Activated naive CD8-positive, alpha-beta T cell (primary cell): ENCODE data around the gene BLZF1.
"Not testable (repeated sequence)": the region's sequence is repeated elsewhere in the genome, so short reads cannot be mapped to it uniquely, and the experiment has no call there.

ENCODE experiments used
- H3K27ac Mint-ChIP-seq: one replicate; pipeline ENCODE4 v1.8.0; 2021; ENCODE audit warnings: mixed read lengths
- H3K27me3 Mint-ChIP-seq: one replicate; pipeline ENCODE4 v1.8.0; 2021; ENCODE audit warnings: mixed read lengths
- H3K36me3 Mint-ChIP-seq: one replicate; pipeline ENCODE4 v1.8.0; 2021; ENCODE audit warnings: mixed read lengths
- H3K4me1 Mint-ChIP-seq: one replicate; pipeline ENCODE4 v1.8.0; 2021; ENCODE audit warnings: low read depth, mixed read lengths
- H3K4me3 Mint-ChIP-seq: one replicate; pipeline ENCODE4 v1.8.0; 2021; ENCODE audit warnings: mild to moderate bottlenecking, mixed read lengths
- H3K9me3 Mint-ChIP-seq: one replicate; pipeline ENCODE4 v1.8.0; 2021; ENCODE audit warnings: low read depth, mixed read lengths

BLZF1 gene

DNA sequence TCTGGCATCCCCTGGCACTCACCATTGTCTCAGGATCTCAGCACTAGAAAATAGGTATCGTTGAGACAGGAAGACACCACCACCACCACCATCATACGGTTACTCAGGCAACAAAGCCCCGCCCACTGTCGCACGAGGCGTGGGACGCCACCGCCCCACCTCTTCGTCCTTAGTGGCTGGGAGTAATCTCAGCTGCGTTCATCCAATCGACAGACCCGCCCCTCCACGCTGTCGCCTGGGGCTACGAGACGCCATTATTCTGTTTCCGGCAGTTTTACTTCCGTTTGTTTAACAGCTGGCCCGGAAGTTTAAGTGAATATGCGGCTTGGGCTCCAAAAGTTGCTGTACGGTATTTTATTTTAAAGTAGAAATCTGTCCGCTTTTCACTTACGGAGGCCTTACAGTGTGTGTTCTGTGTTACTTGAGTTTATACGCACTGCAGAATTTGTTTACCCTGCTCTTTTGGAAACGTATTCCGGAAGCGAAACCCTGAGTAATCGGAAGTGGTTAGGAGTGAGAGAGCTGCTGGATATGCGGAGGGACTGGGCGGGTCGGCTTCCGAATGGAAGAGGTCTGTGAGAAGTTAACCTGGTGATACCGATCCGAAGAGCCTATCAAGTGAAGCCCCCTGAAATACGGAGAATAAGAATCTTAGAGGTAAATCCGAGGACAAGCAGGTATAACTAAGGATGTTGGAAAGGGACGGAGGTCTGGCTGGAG lies at the start of gene BLZF1, which contains the start of gene NME7:
Gene BLZF1, plus strand, starts transcription at position 510 of the 720 bp plus-strand sequence. CDS start 1,328 bp downstream, outside the sequence.
Gene NME7, minus strand, starts transcription at position 112 of the 720 bp plus-strand sequence. Its CDS starts 87 bp downstream, at position 25.
- H3K27ac Mint-ChIP-seq: no peak within 1 kb of the TSS
- H3K4me1 Mint-ChIP-seq: peaks cover 43% of the 10 kb centered on the region
- H3K36me3 Mint-ChIP-seq: peaks cover 6% of the 10 kb centered on the region
- no peak within 1 kb of the TSS for H3K4me3 Mint-ChIP-seq
- H3K27me3 Mint-ChIP-seq: no peaks in the 10 kb centered on the region
- peaks cover 4% of the 10 kb centered on the region for H3K9me3 Mint-ChIP-seq

DNA sequence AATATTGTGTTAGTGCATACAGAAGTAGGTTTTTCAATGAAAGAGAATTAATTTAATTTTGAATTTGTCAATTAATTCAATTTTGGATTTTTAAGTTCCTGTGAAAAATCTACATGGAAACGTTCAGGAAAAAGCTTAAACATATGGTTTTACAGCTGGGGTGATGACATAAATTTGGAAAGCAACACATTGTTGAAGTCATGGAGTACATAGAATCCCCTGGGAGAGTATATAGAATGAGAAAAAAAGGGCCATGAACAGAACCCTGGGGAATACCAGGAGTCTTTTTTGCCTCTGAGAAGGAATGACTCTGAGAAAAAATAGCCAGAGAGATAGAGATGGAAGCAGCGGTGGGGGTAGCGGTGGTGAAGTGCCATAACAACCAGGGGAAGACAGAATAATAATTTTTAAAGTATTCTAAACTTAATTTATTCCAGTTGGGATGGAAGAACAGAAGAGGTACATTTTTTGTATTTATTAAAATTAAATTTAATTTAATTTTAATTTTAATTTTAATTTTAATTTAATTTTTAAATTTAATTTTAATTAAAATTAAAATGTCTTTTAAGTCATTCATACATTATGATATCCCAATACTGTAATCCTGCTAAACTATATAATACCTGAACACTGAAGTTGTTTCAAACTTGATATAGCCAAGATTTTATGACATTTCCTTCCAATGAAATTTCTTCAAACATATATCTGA lies 49.3 kb upstream of the BLZF1 start:
- H3K4me1 Mint-ChIP-seq: no peaks in the 10 kb centered on the region
- no peak overlapping the region for H3K27ac Mint-ChIP-seq
- no peak overlapping the region for H3K4me3 Mint-ChIP-seq
- peaks cover 20% of the 10 kb centered on the region for H3K36me3 Mint-ChIP-seq
- no peaks in the 10 kb centered on the region for H3K9me3 Mint-ChIP-seq
- H3K27me3 Mint-ChIP-seq: no peaks in the 10 kb centered on the region

GRCh38 chr1:169321539-169321938 lies 46.5 kb upstream of the BLZF1 start:
- H3K9me3 Mint-ChIP-seq: no peaks in the 10 kb centered on the region
- peaks cover 6% of the 10 kb centered on the region for H3K4me1 Mint-ChIP-seq
- H3K27me3 Mint-ChIP-seq: no peaks in the 10 kb centered on the region
- H3K27ac Mint-ChIP-seq: no peak overlapping the region
- peaks cover 22% of the 10 kb centered on the region for H3K36me3 Mint-ChIP-seq
- H3K4me3 Mint-ChIP-seq: no peak overlapping the region

GRCh38 chr1:169322138-169322537 lies 45.9 kb upstream of the BLZF1 start:
- Mint-ChIP-seq H3K4me1 (peaks cover 12% of the 10 kb centered on the region), H3K9me3 (no peaks in the 10 kb centered on the region), H3K27me3 (no peaks in the 10 kb centered on the region), H3K4me3 (no peak overlapping the region), H3K36me3 (peaks cover 22% of the 10 kb centered on the region), H3K27ac (no peak overlapping the region)

DNA sequence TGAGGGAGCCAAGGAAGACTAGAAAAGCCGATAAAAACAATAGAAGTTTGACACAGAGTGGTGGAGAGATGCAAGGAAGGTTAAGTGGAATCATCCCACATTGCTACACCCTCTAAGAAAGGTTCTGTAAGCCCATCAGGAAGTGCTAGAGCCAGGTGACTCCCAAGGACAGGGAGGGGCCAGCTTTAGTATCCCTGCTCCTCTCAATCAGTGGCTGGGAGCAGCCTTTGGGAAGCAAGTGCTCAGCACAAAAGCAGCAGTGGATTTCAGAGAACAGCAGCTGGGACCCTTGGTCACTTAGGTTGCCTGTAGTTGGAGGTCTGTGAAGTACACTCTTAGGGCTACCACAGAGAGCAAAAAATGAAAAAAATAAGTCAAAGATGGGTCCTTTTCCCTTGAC lies 42.9 kb upstream of the BLZF1 start:
- H3K36me3 Mint-ChIP-seq: peaks cover 21% of the 10 kb centered on the region
- H3K4me1 Mint-ChIP-seq: peaks cover 19% of the 10 kb centered on the region
- H3K27me3 Mint-ChIP-seq: no peaks in the 10 kb centered on the region
- H3K4me3 Mint-ChIP-seq: no peak overlapping the region
- H3K27ac Mint-ChIP-seq: no peak overlapping the region
- H3K9me3 Mint-ChIP-seq: peaks cover 9% of the 10 kb centered on the region

DNA sequence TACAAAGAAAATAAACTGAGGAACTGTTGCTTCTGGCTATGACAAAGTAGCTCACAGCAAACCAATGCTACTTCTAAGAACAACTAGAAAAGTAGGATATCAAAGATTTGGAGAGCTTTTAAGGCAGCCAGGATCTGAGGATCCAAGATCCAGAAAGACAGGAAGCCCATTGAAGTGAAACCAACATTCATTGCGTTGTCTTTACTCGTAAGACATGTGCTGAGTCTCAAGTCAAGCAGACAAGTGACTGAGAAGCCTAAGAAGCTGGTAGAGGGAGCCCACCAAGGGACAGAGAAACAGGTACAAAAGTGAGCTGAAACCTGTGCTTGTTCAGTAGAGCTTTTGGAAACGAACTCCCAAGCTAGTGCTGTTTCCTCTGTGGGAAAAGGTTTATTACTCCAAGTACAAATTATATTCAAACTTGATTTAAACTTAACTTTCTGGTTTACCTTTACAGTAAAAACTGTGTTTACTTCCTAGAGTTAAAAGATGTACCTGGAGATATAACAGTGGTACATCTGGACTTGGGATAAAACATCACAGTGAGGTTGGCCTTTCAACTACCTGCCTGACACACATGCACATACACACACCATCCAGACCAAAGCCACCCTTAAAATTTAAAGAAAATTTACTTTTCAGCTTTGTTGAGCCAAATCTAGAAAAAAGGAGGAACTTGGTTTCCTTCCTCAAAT lies 41.6 kb upstream of the BLZF1 start:
- Mint-ChIP-seq H3K27ac (peak overlapping the region; percentile 50), H3K36me3 (peaks cover 27% of the 10 kb centered on the region), H3K27me3 (no peaks in the 10 kb centered on the region), H3K4me1 (peaks cover 19% of the 10 kb centered on the region), H3K4me3 (peak overlapping the region; percentile 7), H3K9me3 (peaks cover 9% of the 10 kb centered on the region)

- Mint-ChIP-seq H3K36me3 (peaks cover 27% of the 10 kb centered on the region), H3K27me3 (no peaks in the 10 kb centered on the region), H3K9me3 (peaks cover 9% of the 10 kb centered on the region), H3K4me3 (peak overlapping the region; percentile 7), H3K27ac (peak overlapping the region; percentile 50), H3K4me1 (peaks cover 19% of the 10 kb centered on the region)
Observed at GRCh38 chr1:169326956-169327268, 41.1 kb upstream of the BLZF1 start.

DNA sequence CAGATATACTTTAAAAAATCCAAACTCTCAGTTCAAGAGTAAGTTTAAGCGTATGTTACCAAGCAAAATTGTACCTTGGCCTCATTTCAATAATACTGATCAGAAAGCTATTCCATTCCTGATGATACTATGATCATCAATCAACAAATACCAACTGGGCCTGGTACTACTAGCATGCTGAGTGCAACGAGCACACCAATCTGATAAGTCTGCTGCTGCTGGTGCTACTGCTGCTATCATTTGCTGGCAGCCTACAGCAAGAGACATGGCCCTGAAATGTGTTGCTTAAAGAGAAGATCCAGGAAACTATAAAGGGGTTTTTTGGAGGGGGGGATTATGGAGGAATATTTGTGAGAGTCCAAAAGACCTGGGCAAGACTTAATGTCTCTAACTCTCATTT lies 40.1 kb upstream of the BLZF1 start:
- Mint-ChIP-seq H3K9me3 (peaks cover 10% of the 10 kb centered on the region), H3K4me3 (no peak overlapping the region), H3K27me3 (no peaks in the 10 kb centered on the region), H3K36me3 (peaks cover 30% of the 10 kb centered on the region), H3K27ac (no peak overlapping the region), H3K4me1 (peaks cover 20% of the 10 kb centered on the region)

GRCh38 chr1:169329383-169329782 lies 38.6 kb upstream of the BLZF1 start:
- Mint-ChIP-seq H3K36me3 (peaks cover 28% of the 10 kb centered on the region), H3K4me1 (peaks cover 26% of the 10 kb centered on the region), H3K27me3 (no peaks in the 10 kb centered on the region), H3K4me3 (no peak overlapping the region), H3K27ac (no peak overlapping the region), H3K9me3 (peaks cover 13% of the 10 kb centered on the region)

GRCh38 chr1:169330927-169331326 lies 37.1 kb upstream of the BLZF1 start:
- H3K27ac Mint-ChIP-seq: no peak overlapping the region
- no peak overlapping the region for H3K4me3 Mint-ChIP-seq
- peaks cover 31% of the 10 kb centered on the region for H3K4me1 Mint-ChIP-seq
- H3K36me3 Mint-ChIP-seq: peaks cover 37% of the 10 kb centered on the region
- peaks cover 13% of the 10 kb centered on the region for H3K9me3 Mint-ChIP-seq
- no peaks in the 10 kb centered on the region for H3K27me3 Mint-ChIP-seq

GRCh38 chr1:169334727-169335126 lies 33.3 kb upstream of the BLZF1 start:
- peaks cover 25% of the 10 kb centered on the region for H3K4me1 Mint-ChIP-seq
- not testable (repeated sequence) for H3K4me3 Mint-ChIP-seq, H3K27me3 Mint-ChIP-seq, H3K9me3 Mint-ChIP-seq, H3K27ac Mint-ChIP-seq
- peaks cover 30% of the 10 kb centered on the region for H3K36me3 Mint-ChIP-seq

- peaks cover 29% of the 10 kb centered on the region for H3K36me3 Mint-ChIP-seq
- not testable (repeated sequence) for H3K27ac Mint-ChIP-seq
Observed at GRCh38 chr1:169336947-169337715, 30.9 kb upstream of the BLZF1 start.

GRCh38 chr1:169338617-169339016 lies 29.4 kb upstream of the BLZF1 start:
- peaks cover 22% of the 10 kb centered on the region for H3K36me3 Mint-ChIP-seq
- H3K27ac Mint-ChIP-seq: no peak overlapping the region
- no peaks in the 10 kb centered on the region for H3K9me3 Mint-ChIP-seq
- peaks cover 29% of the 10 kb centered on the region for H3K4me1 Mint-ChIP-seq
- H3K27me3 Mint-ChIP-seq: no peaks in the 10 kb centered on the region
- H3K4me3 Mint-ChIP-seq: no peak overlapping the region

More at GRCh38 chr1:169336947-169337715, 30.9 kb upstream of the BLZF1 start:
- not testable (repeated sequence) for H3K9me3 Mint-ChIP-seq, H3K4me3 Mint-ChIP-seq, H3K27me3 Mint-ChIP-seq
- peaks cover 32% of the 10 kb centered on the region for H3K4me1 Mint-ChIP-seq

- Mint-ChIP-seq H3K27me3 (no peaks in the 10 kb centered on the region), H3K36me3 (peaks cover 17% of the 10 kb centered on the region), H3K4me1 (peaks cover 21% of the 10 kb centered on the region), H3K9me3 (no peaks in the 10 kb centered on the region), H3K4me3 (no peak overlapping the region), H3K27ac (peak overlapping the region; percentile 51)
Observed at GRCh38 chr1:169339773-169340172, 28.2 kb upstream of the BLZF1 start.
